Activated CD4-positive, alpha-beta memory T cell treated with anti-CD3 and anti-CD28 coated beads, Interleukin-2, amount 10 ng/mL, durations not matched to agents 7 days and 5 days (primary cell): ENCODE measurements around the gene INO80B. TPM values are rescaled to one million over a fixed set of nuclear protein-coding genes. Genes with fewer than 3 reads are reported as not detected.
"Not testable (repeated sequence)": the region's sequence is repeated elsewhere in the genome, so short reads cannot be mapped to it uniquely, and the experiment has no call there.

Source experiments
- CTCF ChIA-PET: fragments of 350-600 bp; sonication (Branson Sonifier 250); formaldehyde crosslinking; loops from one replicate; lab custom pipeline; 2021; ENCODE audit warnings: antibody characterized with exemption, inconsistent platforms; lab: Charles Lee
- POLR2A ChIA-PET: fragments of 350-600 bp; sonication (Branson Sonifier 250); formaldehyde crosslinking; loops from one replicate; lab custom pipeline; 2021; ENCODE audit warnings: antibody characterized with exemption; lab: Charles Lee
- DNase-seq: peaks from one replicate; pipeline ENCODE4 v3.0.0-alpha.2; 2020
- H3K27ac Mint-ChIP-seq: one replicate; pipeline ENCODE4 v1.8.0; 2021; ENCODE audit warnings: mild to moderate bottlenecking, mixed read lengths
- H3K27me3 Mint-ChIP-seq: one replicate; pipeline ENCODE4 v1.8.0; 2021; ENCODE audit warnings: mixed read lengths
- H3K36me3 Mint-ChIP-seq: one replicate; pipeline ENCODE4 v1.8.0; 2021; ENCODE audit warnings: low read depth, mixed read lengths
- H3K4me1 Mint-ChIP-seq: one replicate; pipeline ENCODE4 v1.8.0; 2021; ENCODE audit warnings: mixed read lengths
- H3K4me3 Mint-ChIP-seq: one replicate; pipeline ENCODE4 v1.8.0; 2021; ENCODE audit warnings: mild to moderate bottlenecking, mixed read lengths
- H3K9me3 Mint-ChIP-seq: one replicate; pipeline ENCODE4 v1.8.0; 2021; ENCODE audit warnings: mixed read lengths
- total RNA-seq, 2 experiments: library from RNA; stranded (reverse); gene quantifications; one replicate each; pipeline ENCODE4 v1.2.3, GENCODE V29; 2021

The INO80B gene
- total RNA-seq, 2 experiments from 2014 or later: 39.8 to 40.3 TPM

DNA sequence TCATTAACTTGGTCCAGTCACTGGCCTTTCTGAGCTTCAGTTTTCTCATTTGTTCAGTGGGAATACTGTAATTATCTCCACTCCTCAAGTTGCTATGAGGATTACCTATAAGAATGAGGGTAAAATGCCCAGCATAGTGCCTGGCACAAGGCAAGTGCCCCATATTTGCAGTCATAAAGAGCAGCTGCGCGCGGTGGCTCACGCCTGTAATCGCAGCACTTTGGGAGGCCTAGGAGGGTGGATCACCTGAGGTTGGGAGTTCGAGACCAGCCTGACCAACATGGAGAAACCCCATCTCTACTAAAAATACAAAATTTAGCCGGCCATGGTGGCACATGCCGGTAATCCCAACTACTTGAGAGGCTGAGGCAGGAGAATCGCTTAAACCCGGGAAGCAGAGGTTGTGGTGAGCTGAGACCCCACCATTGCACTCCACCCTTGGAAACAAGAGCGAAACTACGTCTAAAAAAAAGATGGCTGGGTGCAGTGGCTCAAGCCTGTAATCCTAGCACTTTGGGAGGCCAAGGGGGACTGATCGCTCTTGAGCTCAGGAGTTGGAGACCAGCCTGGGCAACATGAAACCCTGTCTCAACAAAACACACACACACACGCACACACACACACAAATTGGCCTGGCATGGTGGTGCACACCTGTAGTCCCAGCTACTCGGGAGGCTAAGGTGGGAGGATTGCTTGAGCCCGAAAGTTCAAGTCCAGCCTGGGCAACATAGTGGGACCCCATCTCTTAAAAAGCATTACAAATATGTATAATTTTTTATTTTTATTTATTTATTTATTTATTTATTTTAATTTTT, 12.2 kb upstream of the INO80B start:
- H3K27ac Mint-ChIP-seq, CTCF ChIA-PET, H3K36me3 Mint-ChIP-seq, DNase-seq, H3K9me3 Mint-ChIP-seq: not testable (repeated sequence)
- Mint-ChIP-seq H3K4me3 (peak overlapping the region; percentile 66), H3K4me1 (peaks cover 11% of the 10 kb centered on the region), H3K27me3 (peaks cover 58% of the 10 kb centered on the region)
- POLR2A ChIA-PET: interaction anchor here (0.7 to 1.6 kb wide), 3 partner anchors 12 to 13 kb away, joined by 3 to 6 read pairs (median 4); partner anchors contain the start of gene INO80B

DNA sequence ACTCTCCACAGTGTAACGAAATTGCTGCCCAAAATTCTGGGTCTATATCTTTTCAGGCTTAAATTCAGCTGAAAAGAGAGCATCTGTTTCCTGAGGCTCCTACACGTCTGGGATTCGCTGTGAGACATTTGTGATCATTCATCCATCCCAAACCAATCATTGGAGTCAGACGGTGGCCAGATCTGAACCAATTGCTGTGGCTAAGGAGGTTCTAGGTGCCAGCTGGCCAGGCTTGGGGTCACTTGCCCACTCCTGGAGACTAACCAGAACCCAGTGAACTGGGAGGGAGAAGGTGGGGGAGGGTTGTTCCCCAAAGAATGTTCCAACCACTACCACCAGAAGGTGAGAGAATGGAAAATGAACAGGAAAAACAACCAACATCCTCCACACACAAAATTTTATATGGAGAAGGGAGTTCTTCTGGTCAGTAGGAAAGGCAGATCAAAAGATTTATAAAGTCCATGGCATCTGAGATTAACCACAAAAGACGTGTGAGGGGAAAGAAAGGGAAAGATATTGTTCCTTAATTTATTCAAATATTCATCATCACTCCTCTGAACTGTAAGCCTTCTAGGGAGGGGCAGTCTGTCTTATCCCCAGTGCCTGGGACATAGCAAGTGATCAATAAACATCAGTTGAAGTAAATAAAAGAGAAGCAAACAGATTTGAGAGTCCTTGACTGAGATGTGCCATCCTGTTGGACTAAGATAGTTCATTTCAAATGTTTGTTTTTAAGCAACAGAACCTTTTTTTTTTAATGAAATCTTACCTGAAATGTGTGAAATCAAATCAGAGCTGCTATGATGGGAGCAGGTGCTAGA, 10.2 kb upstream of the INO80B start:
- Mint-ChIP-seq H3K27me3 (peaks cover 44% of the 10 kb centered on the region), H3K9me3 (no peaks in the 10 kb centered on the region)
- CTCF ChIA-PET: no interaction called here

DNA sequence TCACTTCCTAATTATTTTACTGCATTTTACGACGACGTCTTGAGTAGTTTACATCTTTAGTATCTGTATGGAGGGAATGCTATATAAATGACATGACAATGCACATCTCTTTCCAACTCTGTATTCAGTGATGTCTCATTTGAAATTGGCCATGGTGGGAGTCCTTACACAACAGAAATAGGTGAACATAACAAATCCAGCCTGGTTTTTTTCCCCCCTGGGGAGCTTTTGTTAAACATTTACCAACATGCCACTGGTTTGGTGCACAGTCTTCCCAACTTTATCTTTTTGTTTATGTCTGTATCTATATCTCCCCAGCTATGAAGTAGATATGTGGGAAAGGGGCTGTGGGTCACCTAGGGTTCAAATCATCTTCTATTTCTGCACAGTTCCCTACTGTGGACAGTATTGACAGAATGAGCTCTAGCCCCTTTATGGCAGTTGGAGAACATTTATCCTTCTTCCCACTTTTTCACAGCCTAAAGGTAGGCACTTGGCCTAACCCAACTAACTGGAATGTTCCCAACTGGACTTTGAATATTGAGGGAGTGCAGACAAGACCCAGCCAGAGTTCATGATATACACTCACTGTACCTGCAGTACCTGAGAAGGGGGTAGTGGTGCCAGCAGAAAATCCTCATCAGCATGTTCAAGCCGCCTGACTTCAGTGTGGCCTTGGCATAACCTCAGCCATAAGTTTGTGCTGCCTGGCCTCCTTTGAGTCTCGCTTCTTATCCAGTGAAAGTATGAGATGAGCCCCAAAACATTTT, 7.5 kb upstream of the INO80B start:
- H3K36me3 Mint-ChIP-seq: no peaks in the 10 kb centered on the region
- DNase-seq: no peak
- ChIA-PET CTCF (no interaction called here), POLR2A (no interaction called here)
- H3K9me3 Mint-ChIP-seq: no peaks in the 10 kb centered on the region
- peaks cover 7% of the 10 kb centered on the region for H3K4me1 Mint-ChIP-seq
- H3K27ac Mint-ChIP-seq: no peak overlapping the region
- H3K27me3 Mint-ChIP-seq: peaks cover 26% of the 10 kb centered on the region
- H3K4me3 Mint-ChIP-seq: no peak overlapping the region

More for the DNA sequence above, 10.2 kb upstream of the INO80B start:
- H3K4me3 Mint-ChIP-seq: no peak overlapping the region
- H3K27ac Mint-ChIP-seq: no peak overlapping the region
- no peaks in the 10 kb centered on the region for H3K36me3 Mint-ChIP-seq
- POLR2A ChIA-PET: interaction anchor here (1.4 to 1.6 kb wide), 2 partner anchors 14 to 23 kb away, joined by 3 to 4 read pairs; partner anchors contain the start of gene WDR54
- no peak for DNase-seq
- peaks cover 11% of the 10 kb centered on the region for H3K4me1 Mint-ChIP-seq

DNA sequence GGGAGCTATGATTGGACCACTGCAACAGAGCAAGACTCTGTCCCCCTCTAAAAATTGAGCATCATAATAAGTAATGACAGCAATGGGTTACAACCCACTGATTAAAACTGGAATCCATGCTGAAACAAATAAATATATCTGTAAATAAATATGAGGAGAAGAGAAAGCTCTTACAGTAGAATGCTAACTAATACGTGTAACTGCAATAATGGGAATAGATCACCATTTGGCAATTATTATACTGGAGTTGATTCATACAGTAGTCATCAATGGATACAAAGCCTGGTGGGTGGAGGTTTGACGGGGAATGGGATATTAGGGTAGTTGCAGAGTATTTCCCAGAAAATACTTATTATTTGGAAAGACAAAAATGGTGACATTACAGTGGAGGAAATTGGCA, 6.1 kb upstream of the INO80B start:
- ChIA-PET POLR2A (interaction anchor here (0.8 to 1.0 kb wide), 2 partner anchors 8 to 10 kb away, joined by 3 read pairs; no protein-coding TSS in a partner anchor), CTCF (no interaction called here)
- no peaks in the 10 kb centered on the region for H3K36me3 Mint-ChIP-seq
- no peak overlapping the region for H3K4me3 Mint-ChIP-seq
- no peaks in the 10 kb centered on the region for H3K9me3 Mint-ChIP-seq
- no peak overlapping the region for H3K27ac Mint-ChIP-seq
- H3K27me3 Mint-ChIP-seq: peaks cover 24% of the 10 kb centered on the region
- DNase-seq: no peak
- peaks cover 19% of the 10 kb centered on the region for H3K4me1 Mint-ChIP-seq

DNA sequence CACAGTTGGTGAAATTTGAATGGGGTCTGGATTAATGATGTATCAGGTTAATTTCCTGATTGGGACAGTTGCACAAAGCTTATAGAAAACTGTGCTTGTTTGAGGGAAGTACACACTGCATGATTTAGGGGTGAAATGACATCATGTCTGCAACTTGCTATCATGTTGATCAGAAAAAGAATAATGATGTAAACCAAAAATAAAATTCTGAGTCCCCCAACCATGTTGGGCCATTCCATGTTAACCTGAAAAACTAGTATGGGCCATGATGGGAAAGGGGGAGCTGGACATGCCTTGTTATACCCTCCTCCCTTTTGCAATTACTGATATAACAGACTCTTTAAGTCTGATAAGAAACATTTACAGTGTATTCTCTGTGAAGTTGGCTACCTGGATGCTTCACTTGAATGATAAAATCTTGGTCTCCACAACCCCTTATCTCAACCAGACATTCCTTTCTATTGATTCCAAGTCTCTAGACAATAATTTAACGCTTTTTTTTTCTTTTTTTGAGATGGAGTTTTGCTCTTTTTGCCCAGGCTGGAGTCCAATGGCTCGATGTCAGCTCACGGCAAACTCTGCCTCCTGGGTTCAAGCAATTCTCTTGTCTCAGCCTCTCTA, 4.2 kb upstream of the INO80B start:
- Mint-ChIP-seq H3K9me3 (no peaks in the 10 kb centered on the region), H3K27ac (no peak overlapping the region), H3K4me1 (peaks cover 34% of the 10 kb centered on the region), H3K4me3 (no peak overlapping the region), H3K27me3 (peaks cover 9% of the 10 kb centered on the region), H3K36me3 (peaks cover 6% of the 10 kb centered on the region)
- DNase-seq: no peak
- CTCF ChIA-PET: no interaction called here
- POLR2A ChIA-PET: interaction anchor here (1.3 kb wide), 1 partner anchor 10 kb away, joined by 3 read pairs; no protein-coding TSS in a partner anchor

DNA sequence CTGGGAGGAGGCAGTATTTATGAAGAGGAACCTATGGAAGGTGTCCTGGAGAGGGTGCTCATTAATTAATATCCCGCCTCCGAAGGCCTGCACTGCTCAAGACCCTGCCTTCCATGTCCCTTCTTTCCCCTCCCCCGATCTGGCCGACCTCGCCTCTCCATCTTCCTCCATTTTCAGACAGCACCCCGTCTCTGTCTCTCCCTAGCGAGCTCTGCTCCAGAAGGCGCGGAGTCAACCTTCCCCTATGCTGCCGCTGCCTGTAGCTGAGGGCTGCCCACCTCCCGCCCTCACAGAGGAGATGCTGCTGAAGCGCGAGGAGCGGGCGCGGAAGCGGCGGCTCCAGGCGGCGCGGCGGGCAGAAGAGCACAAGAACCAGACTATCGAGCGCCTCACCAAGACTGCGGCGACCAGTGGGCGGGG, 2.3 kb downstream of the INO80B start:
- peak overlapping the region; percentile 88 for H3K4me3 Mint-ChIP-seq
- H3K9me3 Mint-ChIP-seq: no peaks in the 10 kb centered on the region
- POLR2A ChIA-PET: interaction anchor here (0.6 to 8.1 kb wide), 15 partner anchors 8 to 720 kb away, joined by 3 to 103 read pairs (median 7); partner anchors contain the start of genes AUP1, C2orf81, CCDC142 and HTRA2
- H3K4me1 Mint-ChIP-seq: peaks cover 65% of the 10 kb centered on the region
- CTCF ChIA-PET: interaction anchor here (0.7 to 5.6 kb wide), 7 partner anchors 10 to 130 kb away, joined by 3 to 53 read pairs (median 19); partner anchors contain the start of genes AUP1, CCDC142, HTRA2 and MRPL53
- H3K36me3 Mint-ChIP-seq: peaks cover 26% of the 10 kb centered on the region
- H3K27ac Mint-ChIP-seq: peak overlapping the region; percentile 95
- no peaks in the 10 kb centered on the region for H3K27me3 Mint-ChIP-seq
- no peak for DNase-seq

DNA sequence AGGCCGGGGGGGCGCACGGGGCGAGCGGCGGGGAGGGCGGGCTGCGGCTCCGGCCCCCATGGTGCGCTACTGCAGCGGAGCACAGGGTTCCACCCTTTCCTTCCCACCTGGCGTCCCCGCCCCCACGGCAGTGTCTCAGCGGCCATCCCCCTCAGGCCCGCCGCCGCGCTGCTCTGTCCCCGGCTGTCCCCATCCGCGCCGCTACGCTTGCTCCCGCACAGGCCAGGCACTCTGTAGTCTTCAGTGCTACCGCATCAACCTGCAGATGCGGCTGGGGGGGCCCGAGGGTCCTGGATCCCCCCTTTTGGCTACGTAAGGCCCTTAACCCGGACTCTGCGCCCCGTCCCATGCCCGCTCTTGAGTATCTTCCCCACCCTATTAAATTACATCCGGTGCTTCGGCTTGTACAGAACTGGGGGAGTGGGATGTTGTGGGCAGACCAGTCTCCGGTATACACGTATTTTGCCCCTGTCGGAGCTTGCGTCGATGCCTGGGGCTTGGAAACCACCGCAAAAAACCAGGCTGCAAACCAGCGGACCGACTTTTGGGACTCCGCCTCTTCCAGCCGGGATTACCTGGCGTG, 2.8 kb downstream of the INO80B start:
- H3K4me1 Mint-ChIP-seq: peaks cover 60% of the 10 kb centered on the region
- peaks cover 28% of the 10 kb centered on the region for H3K36me3 Mint-ChIP-seq

DNA sequence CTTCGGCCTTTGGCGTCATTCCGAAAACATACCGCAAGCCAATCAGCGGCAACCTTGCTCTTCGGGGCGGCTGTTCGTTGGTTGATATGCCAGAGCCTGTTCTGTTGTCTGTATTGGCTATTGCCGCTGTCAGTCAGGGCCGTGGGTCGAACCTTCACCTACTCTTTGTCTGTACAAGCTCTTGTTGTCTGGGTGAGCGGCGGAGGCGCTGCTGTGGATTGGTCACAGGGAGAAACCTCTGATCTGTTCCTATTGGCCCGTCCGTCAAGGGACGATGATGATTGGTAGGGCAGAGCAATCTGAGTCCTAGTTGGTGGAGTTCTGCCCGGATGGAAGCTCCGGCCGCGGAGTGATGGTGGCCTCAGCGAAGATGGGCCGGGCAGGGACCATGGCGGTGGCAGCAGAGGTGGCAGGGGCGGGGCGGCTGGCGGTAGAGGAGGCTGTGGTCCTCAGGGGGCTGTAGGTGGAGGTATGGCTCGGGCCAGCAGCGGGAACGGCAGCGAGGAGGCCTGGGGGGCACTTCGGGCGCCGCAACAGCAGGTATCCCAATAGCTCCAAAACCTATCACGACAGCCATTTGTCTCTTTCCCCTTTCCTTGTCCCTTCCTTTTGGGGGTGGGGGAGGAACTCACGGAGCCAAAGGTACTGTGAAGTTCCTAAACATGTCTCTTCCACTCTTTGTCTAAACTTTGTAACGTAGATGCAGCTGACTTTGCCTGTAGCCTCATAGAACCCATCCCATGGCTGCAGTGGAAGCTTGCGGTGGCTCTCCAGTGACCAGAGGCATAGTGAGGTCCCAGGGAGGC, 3.4 kb downstream of the INO80B start, which contains the start of gene WBP1:
Gene WBP1 (plus strand): TSS at position 307 of the 806 bp plus-strand sequence. CDS start 165 bp downstream, at position 472.
- POLR2A ChIA-PET: interaction anchor here (0.8 to 8.1 kb wide), 27 partner anchors 9 to 391 kb away, joined by 3 to 103 read pairs (median 6); partner anchors contain the start of genes AUP1, C2orf81, CCDC142 and DQX1

More for the DNA sequence above, 2.8 kb downstream of the INO80B start:
- peak overlapping the region; percentile 95 for H3K27ac Mint-ChIP-seq
- H3K4me3 Mint-ChIP-seq: peak overlapping the region; percentile 88
- no peaks in the 10 kb centered on the region for H3K27me3 Mint-ChIP-seq
- POLR2A ChIA-PET: interaction anchor here (0.8 to 8.1 kb wide), 23 partner anchors 9 to 279 kb away, joined by 3 to 103 read pairs (median 7); partner anchors contain the start of genes AUP1, C2orf81, CCDC142 and HTRA2
- no peaks in the 10 kb centered on the region for H3K9me3 Mint-ChIP-seq
- peak; percentile 84 for DNase-seq
- CTCF ChIA-PET: interaction anchor here (0.7 to 5.6 kb wide), 10 partner anchors 10 to 380 kb away, joined by 3 to 53 read pairs (median 6); partner anchors contain the start of genes AUP1, CCDC142, HTRA2 and MRPL53

DNA sequence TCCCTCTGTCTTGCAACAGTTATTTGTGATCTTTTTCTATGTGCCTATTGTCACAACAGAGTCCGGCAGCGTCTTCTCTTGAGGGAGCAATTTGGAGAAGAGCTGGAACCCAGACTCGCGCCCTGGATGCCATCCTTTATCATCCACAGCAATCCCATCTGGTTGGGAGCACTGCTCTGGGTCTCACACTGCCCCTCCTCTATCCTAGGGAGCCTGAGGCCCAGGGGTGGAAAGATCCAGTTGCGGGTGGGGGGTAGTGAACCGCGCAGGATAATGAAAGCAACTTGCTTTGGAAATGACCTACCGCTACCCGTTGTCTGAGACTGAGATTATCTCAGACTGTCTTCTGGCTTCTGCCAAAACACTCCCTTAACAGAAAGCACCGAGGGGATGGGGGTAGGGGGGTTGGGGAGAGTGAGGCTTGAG, 4.1 kb downstream of the INO80B start:
- Mint-ChIP-seq H3K27ac (peak overlapping the region; percentile 95), H3K9me3 (no peaks in the 10 kb centered on the region)
- CTCF ChIA-PET: interaction anchor here (0.7 to 5.6 kb wide), 8 partner anchors 9 to 128 kb away, joined by 3 to 53 read pairs (median 10); partner anchors contain the start of genes AUP1, CCDC142, HTRA2 and MRPL53

More for the DNA sequence above, 3.4 kb downstream of the INO80B start, which contains the start of gene WBP1:
- Mint-ChIP-seq H3K4me3 (peak within 1 kb of the TSS; percentile 88), H3K4me1 (peaks cover 60% of the 10 kb centered on the region), H3K9me3 (no peaks in the 10 kb centered on the region), H3K27ac (peak within 1 kb of the TSS; percentile 95), H3K27me3 (no peaks in the 10 kb centered on the region), H3K36me3 (peaks cover 34% of the 10 kb centered on the region)
- DNase-seq: peak; percentile 100
- CTCF ChIA-PET: interaction anchor here (0.7 to 5.6 kb wide), 10 partner anchors 9 to 379 kb away, joined by 3 to 53 read pairs (median 6); partner anchors contain the start of genes AUP1, CCDC142, HTRA2 and MRPL53

DNA sequence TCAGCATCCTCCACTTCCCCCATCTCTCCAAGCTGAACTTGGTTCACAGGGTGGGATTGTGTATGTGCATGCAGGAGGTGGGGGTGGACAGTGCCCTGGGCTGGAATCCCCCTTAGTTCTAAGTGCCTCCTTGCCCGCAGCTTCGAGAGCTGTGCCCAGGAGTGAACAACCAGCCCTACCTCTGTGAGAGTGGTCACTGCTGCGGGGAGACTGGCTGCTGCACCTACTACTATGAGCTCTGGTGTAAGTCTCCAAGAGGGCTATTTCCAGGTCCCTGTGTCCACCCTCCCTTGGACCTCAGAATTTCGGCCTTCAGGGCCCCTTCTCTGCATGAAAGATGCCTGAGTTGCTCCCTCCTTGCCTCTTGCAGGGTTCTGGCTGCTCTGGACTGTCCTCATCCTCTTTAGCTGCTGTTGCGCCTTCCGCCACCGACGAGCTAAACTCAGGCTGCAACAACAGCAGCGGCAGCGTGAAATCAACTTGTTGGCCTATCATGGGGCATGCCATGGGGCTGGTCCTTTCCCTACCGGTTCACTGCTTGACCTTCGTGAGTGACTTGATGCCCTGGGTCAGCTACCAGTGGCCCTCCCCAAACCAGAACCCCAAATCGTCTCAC, 4.7 kb downstream of the INO80B start:
- Mint-ChIP-seq H3K4me3 (peak overlapping the region; percentile 88), H3K36me3 (peaks cover 34% of the 10 kb centered on the region), H3K27ac (peak overlapping the region; percentile 58), H3K4me1 (peaks cover 61% of the 10 kb centered on the region)
- POLR2A ChIA-PET: interaction anchor here (0.8 to 8.1 kb wide), 20 partner anchors 8 to 390 kb away, joined by 3 to 103 read pairs (median 6); partner anchors contain the start of genes AUP1, C2orf81, CCDC142 and DQX1
- not testable (repeated sequence) for DNase-seq, H3K27me3 Mint-ChIP-seq, H3K9me3 Mint-ChIP-seq
- CTCF ChIA-PET: interaction anchor here (0.6 to 5.6 kb wide), 4 partner anchors 10 to 128 kb away, joined by 3 to 53 read pairs (median 30); partner anchors contain the start of genes AUP1, CCDC142, HTRA2 and TTC31

More for the DNA sequence above, 4.1 kb downstream of the INO80B start:
- DNase-seq: peak; percentile 35
- POLR2A ChIA-PET: interaction anchor here (0.8 to 8.1 kb wide), 24 partner anchors 8 to 390 kb away, joined by 3 to 103 read pairs (median 6); partner anchors contain the start of genes AUP1, C2orf81, CCDC142 and DQX1
- no peaks in the 10 kb centered on the region for H3K27me3 Mint-ChIP-seq
- peaks cover 34% of the 10 kb centered on the region for H3K36me3 Mint-ChIP-seq
- H3K4me1 Mint-ChIP-seq: peaks cover 62% of the 10 kb centered on the region
- peak overlapping the region; percentile 88 for H3K4me3 Mint-ChIP-seq
